ENCODE data around the gene ARHGAP30.

DNA sequence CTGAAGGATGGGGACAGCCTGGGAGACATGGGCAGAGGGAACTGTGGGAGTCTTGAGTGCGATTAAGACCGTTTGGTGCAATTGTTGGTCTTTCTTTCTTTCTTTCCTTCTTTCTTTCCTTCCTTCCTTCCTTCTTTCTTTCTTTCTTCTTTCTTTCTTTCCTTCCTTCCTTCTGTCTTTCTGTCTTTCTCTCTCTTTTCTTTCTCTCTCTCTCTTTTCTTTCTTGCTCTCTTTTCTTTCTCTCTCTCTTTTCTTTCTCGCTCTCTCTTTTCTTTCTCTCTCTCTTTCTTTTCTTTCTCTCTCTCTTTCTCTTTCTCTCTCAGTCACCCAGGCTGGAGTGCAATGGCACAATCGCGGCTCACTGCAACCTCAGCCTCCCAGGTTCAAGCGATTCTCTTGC lies 25.5 kb upstream of the ARHGAP30 start:
- TF ChIP-seq POLR2AphosphoS5 (IDR thresholded peaks at IDR 0.05; ENCODE audit: low read depth, low read length) = no peak
- TF ChIP-seq, protein P1, sequence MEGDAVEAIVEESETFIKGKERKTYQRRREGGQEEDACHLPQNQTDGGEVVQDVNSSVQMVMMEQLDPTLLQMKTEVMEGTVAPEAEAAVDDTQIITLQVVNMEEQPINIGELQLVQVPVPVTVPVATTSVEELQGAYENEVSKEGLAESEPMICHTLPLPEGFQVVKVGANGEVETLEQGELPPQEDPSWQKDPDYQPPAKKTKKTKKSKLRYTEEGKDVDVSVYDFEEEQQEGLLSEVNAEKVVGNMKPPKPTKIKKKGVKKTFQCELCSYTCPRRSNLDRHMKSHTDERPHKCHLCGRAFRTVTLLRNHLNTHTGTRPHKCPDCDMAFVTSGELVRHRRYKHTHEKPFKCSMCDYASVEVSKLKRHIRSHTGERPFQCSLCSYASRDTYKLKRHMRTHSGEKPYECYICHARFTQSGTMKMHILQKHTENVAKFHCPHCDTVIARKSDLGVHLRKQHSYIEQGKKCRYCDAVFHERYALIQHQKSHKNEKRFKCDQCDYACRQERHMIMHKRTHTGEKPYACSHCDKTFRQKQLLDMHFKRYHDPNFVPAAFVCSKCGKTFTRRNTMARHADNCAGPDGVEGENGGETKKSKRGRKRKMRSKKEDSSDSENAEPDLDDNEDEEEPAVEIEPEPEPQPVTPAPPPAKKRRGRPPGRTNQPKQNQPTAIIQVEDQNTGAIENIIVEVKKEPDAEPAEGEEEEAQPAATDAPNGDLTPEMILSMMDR (IDR thresholded peaks at IDR 0.05) = no peak

All from Panc1 (cell line).